GM19025 (cell line): Measurements from ENCODE around the gene PEAR1.

Source experiments
- ATAC-seq: cut with Tn5 transposase; IDR thresholded peaks from one replicate; pipeline ENCODE4 v1.9.1; 2021; ENCODE audit warnings: mild to moderate bottlenecking, low read depth, moderate library complexity; ENCODE audit not compliant: unreplicated experiment

PEAR1 gene

DNA sequence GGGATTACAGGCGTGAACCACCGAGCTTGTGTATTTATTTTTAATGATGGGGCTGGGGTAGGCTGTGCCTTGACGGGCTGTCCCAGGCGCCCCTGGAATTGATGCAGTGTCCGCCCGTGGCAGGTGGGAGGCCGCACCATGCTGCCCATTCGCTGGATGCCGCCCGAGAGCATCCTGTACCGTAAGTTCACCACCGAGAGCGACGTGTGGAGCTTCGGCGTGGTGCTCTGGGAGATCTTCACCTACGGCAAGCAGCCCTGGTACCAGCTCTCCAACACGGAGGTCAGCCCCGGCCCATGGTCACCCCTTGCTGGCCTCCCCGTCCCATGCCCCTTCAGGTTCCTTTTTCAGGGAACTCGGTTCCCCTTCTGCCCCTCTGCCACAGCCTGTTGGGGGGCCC lies 13.6 kb upstream of the PEAR1 start:
- no peak for ATAC-seq

DNA sequence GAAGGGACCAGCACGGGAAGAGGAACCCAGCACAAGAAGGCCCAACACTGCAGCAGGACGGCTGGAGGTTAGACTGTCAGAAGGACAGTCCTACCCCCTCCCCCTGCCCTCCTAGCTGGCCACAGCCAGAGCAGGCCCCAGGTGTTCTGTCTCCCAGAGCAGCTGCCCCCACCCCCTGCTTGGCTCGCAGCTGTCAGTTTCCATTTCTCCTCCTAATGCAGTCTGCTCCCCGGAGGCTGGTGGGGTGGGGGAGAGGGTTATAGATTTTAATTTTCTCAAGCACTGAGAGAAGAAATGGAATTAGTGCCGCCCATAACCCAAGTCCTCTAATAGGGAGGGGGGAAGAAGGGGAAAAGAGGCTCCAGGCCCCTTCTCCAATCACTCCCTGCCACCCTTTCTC lies 13.0 kb upstream of the PEAR1 start:
- ATAC-seq, result no peak

DNA sequence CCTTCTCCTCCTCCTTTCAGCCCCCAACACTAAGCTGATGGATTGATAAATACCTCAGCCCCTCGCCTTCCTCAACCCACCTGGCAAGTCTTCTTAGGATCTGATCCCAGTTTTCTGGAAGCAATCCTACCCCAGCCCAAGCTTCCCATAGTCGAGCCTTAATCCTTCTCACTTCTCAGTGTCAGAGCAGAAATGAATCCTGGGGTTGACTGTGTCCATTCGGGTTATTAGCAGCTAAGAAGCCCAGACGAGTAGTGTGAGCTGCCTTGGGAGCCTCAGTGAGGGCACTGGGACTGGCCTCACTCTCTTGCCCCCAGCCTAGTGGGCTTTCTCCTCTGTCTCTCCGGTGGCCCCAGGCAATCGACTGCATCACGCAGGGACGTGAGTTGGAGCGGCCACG lies 12.4 kb upstream of the PEAR1 start:
- no peak for ATAC-seq

DNA sequence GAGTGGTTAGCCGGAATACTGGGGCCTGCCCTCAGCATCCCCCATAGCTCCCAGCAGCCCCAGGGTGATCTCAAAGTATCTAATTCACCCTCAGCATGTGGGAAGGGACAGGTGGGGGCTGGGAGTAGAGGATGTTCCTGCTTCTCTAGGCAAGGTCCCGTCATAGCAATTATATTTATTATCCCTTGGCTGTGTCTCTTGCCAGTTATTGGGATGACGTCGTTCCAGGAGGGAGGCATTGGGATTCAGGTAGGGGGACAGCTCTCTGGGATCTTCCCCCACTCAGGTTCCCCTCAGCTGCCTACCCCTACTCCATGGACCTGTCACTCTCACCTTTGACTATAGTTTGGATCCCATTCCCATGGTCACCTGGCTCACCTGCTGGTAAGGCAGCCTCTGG lies 11.9 kb upstream of the PEAR1 start:
- ATAC-seq, result no peak

DNA sequence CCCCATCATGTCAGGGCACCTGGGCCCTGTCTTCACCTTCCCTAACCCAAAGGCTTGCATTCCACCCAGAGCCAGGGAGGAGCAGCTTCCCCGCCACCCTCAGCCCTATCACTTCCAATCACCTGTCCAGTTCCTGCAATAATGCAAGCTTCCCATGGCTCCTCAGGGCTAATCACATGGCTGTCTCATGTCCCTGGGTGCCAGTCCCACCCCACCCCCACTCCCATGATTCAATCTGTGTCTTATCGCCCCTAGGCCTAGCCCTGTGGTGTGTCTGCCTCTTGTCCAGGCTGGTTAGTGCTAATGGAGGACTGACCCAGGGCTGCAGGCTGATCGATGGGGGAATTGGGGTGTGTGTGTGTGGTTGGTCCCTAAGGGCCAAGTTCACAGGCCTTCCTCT lies 11.0 kb upstream of the PEAR1 start:
- ATAC-seq, result no peak

DNA sequence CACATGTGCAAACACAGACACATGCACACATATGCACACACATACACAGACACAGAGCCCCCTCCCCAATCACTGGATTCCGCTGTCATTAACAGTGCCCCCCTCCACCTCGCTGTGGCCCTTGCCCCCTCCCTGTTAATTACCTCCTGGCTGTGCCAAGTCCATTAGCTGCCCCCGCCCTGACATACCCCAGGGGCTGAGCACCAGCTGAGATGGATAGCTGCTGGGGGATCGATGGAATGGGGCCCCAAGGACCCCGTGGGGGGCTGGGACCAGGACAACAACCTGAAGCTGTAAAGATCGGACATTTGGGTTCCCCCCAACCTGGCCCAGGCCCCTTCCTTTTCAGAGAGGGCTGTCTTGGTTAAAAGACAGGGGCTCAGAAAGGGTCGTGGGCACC lies 9.6 kb upstream of the PEAR1 start:
- no peak for ATAC-seq

DNA sequence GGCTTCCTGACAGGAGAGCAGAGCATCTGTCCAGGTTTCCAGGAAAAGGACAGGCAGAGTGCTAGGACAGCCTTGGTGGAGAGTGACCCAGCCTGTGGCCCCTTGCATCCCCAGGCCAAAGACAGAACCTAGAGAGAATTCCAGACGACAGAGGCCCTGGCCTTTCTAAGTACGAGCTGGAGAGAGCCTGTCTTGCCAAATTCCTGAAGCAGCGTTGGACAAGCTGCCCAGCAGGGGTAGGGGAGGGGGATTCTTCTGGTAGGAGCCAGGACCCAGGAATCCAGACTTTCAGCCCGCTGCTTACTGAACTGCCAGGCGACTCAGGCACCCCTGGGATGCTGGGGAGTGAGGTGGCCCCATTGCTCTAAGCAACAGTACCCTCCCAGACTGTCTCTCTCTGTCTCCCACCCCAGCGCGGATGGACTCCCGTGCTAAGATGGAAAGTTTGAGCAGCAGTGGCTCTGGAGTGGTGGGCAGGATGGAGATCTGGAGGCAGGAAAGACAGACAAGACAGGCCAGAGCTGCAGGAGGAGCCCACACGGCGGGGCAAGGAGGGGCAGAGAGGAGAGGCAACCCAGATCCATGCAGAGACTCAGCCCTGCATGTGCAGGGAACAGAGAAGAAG lies 8.8 kb upstream of the PEAR1 start:
- ATAC-seq, result no peak

DNA sequence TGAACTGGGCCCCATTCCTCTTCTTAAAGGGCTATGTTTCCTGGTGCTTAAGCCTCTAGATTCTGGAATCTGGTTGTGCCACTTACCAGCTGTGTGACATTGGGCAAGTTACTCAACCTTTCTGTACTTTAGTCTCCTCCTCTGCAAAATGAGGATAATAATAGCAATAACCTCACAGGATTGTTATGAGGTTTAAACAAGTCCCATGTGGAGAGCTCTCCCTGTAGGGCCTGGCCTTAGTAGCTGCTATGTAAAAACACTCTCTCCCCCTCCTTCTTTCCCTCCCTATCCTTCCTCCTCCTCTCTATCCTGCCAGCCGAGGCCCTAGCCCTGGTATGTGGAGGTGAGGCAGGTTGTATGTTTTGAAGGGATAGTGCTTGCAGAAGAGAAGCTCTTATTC lies 8.2 kb upstream of the PEAR1 start:
- ATAC-seq, result no peak

DNA sequence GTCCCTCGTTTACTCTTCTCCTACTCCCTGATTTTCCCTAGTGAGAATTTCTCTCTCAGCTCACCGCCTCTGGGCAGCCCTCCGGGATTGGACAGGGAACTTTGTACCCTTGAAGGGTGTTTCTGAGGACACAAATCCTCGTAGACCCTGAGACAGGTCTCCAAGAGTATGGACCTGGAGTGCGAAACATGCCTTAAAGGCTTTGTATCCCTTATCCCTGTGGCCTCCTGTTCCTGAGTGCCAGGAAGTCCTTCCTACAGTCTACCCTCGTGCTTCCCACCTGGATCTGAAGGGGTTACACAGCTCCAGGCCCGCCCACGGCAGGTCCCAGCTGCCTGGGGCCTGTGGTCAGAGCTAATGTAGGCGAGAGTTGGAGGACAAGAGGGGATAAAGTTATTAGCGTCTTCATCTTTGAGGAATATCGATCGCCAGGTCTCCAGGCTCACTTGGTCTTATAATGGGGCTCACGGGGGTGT lies 7.6 kb upstream of the PEAR1 start:
- ATAC-seq, result no peak

DNA sequence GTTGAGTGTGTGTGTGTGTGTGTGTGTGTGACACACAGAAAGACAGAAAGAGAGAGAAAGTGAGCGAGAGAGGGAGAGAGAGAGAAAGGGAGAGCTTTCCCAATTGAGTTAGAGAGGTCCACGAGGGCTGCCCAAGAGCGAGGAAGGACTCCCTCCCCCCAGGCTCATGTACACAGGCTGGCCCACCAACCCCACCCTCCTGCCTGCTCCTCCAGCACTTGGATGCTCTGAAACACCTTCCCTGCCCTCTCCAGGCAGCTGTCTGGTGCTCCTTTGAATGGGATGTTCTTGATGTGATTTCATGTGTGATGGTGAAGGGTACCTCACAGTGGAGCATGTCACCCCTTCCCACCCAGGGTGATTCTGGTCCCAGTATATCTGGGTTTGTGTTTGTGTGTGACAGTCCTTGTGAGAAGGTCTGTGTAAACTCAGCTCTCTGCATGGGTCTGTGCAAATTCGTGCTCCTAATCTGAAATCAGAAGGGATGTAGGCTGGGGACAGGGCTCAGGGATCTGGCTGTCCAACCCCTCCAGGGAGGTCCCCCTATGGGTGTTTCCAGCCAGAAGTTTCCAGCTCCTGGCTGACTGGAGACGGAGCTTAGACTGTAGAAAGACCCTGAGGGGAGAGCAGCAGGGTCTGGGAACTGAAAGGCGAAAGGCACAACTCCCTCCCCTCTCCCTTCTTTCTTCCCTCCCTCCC lies 6.8 kb upstream of the PEAR1 start:
- no peak for ATAC-seq

DNA sequence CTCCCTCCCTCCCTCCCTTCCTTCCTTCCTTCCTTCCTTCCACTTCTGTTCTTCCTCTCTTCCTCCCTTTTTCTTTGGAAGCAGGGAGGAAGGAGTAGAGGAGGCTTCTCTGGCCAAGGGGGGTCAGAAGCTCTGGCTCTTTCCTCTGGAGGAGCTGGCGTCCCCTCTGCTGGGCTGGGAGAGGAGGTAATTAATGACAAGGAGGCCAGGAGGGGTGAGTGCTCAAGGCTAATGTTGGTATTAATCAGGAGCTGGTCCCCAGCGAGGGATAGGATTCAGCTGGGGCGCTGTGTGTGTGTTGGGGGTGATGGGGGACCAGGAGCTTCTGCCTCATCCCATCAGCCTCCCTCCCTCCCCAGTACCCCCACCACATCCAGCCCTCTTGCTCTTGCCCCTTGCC lies 6.2 kb upstream of the PEAR1 start:
- no peak for ATAC-seq

DNA sequence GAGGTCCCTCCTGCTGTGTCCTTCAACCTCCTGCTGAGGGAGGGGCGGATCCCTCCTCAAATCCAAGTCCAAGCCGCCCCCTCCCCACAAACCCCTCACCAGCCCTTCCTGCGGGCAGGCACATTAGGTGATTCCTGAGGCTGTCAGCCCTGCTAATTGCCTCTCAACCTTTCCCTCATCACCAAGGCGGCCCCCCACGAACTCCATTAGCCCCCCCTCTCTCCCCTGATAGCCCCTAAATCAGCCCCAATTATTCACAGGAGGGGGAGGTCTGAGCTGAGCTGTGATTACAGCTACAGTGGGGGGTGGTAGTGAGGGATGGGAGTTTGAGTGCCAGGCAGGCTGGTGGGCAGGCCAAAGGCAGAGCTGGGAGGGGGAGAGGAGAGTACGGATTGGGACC lies 5.8 kb upstream of the PEAR1 start:
- ATAC-seq, result no peak

DNA sequence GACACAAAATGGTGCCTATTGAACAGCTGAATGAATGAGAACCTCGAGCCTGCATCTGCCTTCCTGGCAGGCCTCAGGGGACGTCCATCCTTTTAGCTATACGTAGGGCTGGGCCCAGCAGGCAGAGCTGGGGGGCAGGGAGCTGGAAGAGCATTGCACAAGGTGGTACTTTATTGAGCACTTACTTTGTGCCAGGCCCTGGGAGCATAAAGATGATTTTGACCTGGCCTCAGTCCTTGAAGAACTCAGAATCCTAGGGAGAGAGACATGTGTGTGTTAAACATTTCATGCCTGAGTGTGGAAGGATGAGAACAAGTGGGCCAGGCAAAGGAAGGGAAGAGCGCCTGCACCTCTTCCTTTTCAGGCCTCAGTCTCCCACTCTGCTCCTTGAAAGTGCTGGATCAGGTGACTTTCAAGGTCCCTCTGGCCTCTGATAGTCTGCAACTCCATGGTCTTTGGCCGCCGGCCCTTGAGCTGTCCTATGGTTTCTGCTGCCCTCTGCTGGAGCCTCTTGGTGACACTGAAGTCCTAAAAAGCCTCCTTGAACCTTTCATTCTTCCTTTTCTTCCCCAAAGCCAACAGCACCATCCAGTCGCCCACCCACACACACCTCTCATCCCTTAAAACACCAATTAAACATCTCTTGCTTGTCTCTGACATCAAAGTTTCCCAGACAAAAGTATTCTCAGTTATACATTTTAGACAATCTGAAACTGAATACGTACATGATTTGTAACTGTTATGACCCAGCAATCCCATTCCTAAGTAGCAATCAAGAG lies 3.5 kb upstream of the PEAR1 start:
- ATAC-seq, result no peak

DNA sequence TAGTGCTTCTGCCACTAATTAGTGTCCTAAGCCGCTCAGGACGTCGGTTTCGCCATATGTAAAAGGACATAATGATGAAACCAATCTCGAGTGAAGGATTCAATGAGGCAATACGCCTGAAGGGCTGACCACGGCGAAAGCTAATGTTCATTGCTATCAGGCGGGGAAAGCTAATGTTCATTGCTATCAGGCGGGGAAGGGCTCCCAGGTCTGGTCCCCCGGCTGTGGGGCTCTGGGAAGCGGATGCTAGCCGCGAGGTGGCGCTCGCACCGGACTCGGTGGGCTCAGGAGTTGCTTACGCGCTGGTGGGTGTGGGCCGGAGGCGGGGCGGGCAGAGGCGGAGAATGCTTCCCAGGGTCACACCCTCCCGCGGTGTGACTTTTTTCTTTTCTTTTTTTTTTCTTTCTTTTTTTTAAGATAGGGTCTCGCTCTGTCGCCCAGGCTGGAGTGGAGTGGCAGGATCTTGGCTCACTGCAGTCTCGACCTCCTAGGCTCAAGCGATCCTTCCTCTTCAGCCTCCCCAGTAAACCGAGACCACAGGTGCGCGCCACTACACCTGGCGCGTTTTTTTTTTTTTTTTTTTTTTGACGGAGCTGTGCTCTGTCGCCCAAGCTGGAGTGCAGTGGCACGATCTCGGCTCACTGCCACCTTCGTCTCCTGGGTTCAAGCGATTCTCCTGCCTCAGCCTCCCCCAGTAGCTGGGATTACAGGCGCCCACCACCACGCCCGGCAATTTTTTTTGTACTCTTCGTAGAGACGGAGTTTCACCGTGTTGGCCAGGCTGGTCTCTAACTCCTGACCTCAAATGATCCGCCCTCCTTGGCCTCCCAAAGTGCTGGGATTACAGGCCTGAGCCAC lies 1.1 kb upstream of the PEAR1 start:
- no peak for ATAC-seq

DNA sequence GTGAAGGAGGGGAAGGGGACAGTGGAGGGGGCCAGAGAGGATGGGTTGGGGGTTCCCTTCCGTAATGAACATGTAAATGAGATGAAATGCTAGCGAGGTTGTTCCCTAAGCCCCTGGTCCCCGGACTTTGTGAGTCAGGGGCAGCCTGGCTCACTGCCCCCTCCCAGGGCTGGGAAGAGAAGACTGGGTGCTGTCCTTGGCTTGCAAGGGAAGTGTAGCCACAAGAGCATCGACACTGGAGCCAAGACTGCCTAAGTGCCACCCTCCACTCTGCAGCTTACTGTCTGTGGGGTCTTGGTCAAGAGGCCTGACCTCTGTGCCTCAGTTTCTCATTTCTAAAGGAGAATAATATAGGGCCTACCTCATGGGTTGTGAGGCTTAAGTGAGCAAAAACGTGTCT lies 483 bp downstream of the PEAR1 start:
- ATAC-seq, result no peak

DNA sequence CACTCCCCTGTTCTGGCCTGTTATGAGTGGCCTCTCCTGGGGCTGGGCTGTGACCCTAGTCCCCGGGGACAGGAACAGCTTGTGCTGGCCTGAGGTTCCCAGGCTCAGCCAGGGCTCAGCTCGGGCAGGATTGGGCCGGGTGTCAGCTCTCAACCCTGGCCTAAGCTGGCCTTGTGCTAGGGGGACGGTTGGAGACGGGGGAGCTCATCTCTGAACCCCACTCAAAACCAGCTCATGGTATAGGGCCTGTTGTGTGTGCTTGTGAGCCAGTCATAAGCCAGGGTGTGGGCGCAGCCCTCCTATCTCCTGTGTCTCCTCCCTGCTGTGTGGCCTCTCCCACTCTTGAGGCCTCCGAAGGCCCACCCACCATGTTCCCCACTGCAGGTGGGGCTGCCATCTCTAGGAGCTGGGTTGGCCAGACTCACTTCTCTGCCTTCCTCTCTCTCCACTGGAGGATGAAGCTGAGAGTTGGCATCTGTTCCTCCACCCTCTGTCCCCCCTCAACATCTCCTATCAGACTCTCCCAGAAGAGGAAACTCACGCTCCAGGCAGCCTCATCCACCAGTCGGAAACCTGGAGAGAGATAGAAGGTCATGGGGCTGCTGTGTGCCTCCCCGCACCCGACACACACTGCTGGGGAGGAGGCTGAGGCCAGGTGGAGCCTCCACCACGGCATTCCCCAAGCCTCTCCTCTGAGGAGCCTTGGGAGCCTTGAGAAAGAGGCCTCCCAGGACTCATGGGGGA lies 1.4 kb downstream of the PEAR1 start:
- ATAC-seq, result no peak

DNA sequence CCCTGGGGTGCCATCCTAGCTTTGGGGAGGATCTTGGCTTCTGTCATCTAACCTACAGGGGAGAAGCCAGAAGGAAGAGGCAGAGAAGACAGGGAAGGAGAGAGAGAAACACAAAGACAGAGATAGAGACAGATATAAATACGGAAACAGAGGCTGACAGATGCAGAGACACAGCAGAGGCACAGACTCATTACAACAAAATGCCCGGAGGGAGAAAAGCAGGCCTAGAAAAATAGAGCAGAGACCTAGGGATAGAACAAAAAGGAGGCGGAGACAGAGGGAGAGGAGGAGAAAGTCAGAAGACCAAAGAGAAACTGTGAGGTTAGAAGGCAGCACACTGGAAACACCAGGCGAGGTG lies 1.9 kb downstream of the PEAR1 start:
- ATAC-seq, result no peak

DNA sequence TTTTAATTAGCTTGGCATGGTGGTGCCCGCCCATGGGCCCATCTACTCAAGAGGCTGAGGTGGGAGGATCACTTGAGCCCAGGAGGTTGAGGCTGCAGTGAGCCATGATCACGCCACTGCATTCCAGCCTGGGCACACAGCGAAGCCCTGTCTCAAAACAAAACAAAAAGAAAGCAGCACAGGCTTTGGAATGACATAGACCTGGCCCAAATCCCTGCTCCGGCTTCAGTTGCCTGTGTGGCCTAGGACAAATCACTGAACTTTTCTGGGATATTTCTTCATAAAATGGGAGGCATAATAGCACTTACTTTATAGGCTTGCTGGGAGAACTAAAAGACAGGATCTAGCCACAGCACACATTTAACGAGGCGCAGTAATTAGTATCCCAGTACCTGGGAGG lies 2.4 kb downstream of the PEAR1 start:
- ATAC-seq, result no peak

DNA sequence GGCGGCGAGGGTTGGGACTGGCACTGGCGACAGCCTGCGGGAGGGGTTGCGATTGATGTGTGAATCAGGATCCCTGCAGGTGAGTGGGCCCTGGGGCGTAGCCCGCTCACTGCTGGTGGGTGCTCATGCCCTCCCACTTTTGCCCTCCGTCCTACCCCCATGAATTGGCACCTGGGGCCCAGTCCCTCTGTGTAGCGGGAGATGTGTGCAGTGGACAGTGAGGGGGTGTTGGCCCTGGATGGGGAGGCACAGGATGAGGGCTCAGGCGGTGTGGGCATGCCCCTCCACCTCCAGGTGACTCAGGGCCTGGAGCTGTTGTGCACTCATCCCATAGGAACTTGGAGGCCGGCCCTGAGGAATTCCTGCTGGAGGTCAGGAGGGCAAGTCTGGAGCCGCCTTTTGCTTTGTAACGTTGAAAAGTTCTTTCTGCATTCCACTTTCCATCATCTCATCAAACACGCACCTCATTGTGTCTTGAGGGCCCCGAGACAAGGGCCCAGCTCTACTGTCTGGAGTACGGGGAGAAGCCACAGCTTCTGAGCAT lies 3.0 kb downstream of the PEAR1 start:
- no peak for ATAC-seq
